K562 (cell line): ENCODE data around the gene PHF1. TPM values are rescaled to one million over a fixed set of nuclear protein-coding genes. Genes with fewer than 3 reads are reported as not detected.
A peak's percentile ranks its signal among the peaks of the same experiment; 100 is the strongest.

Experiments used
- ARID1B ChIP-seq: fragments of 450-650 bp; IDR thresholded peaks from 2 replicates; pipeline ENCODE4 v1.6.1; 2016; ENCODE audit warnings: antibody characterized with exemption, mild to moderate bottlenecking, inconsistent platforms
- GATAD2A ChIP-seq: fragments of 450-650 bp; IDR thresholded peaks from 2 replicates; pipeline ENCODE4 v1.6.1; 2017
- KDM5B ChIP-seq: fragments of 200-600 bp; sonication (generic); IDR thresholded peaks from 2 replicates; pipeline ENCODE4 v1.6.1; 2012; ENCODE audit warnings: low read depth, mild to moderate bottlenecking, moderate library complexity, low read length, control low read depth, inconsistent platforms; ENCODE audit not compliant: insufficient replicate concordance
- KLF6 ChIP-seq: fragments of 250-450 bp; sonication (Bioruptor Pico); IDR thresholded peaks from 2 replicates; pipeline ENCODE4 v1.4.0; 2020; ENCODE audit warnings: mild to moderate bottlenecking, moderate library complexity, borderline replicate concordance
- MECOM ChIP-seq: fragments of 250-450 bp; sonication (Bioruptor Pico); IDR thresholded peaks from 2 replicates; pipeline ENCODE4 v1.8.0; 2022; ENCODE audit warnings: inconsistent platforms
- NR2F6 ChIP-seq: fragments of 450-650 bp; formaldehyde crosslinking; IDR thresholded peaks from 2 replicates; pipeline ENCODE4 v1.4.0; 2020; ENCODE audit warnings: mild to moderate bottlenecking
- RAD21 ChIP-seq, 2 experiments: fragments of 250-450 bp in 1 of 2; fragments of 450-650 bp in 1 of 2; sonication (Bioruptor Pico) in 1 of 2; formaldehyde crosslinking in 1 of 2; IDR thresholded peaks in 1 of 2; conservative IDR thresholded peaks in 1 of 2; 2 replicates each; pipeline versions ENCODE4 v1.4.0 to v1.8.0; 2020 to 2022; ENCODE audit warnings: mild to moderate bottlenecking in 2 of 2, moderate library complexity in 1 of 2
- SREBF1 ChIP-seq: fragments of 150-350 bp; IDR thresholded peaks from 2 replicates; pipeline ENCODE4 v1.6.1; 2014; ENCODE audit warnings: antibody characterized with exemption, low read depth, low read length, borderline replicate concordance
- SUPT5H ChIP-seq: fragments of 450-650 bp; IDR thresholded peaks from 2 replicates; pipeline ENCODE4 v1.6.1; 2016
- TRIM24 ChIP-seq, 2 experiments: fragments of 450-650 bp; IDR thresholded peaks; 2 replicates each; pipeline ENCODE4 v1.6.1; 2016
- YBX1 ChIP-seq: fragments of 450-650 bp; IDR thresholded peaks from 2 replicates; pipeline ENCODE4 v1.7.1; 2016; ENCODE audit warnings: mild to moderate bottlenecking
- ZFP36 ChIP-seq: fragments of 150-350 bp; IDR thresholded peaks from 2 replicates; pipeline ENCODE4 v1.6.1; 2018; ENCODE audit warnings: low read length, low read depth; ENCODE audit not compliant: partially characterized antibody
- ZNF354B ChIP-seq: fragments of 250-450 bp; sonication (Bioruptor Pico); IDR thresholded peaks from 2 replicates; pipeline ENCODE4 v1.4.0; 2020
- ZNF384 ChIP-seq: IDR thresholded peaks from 2 replicates; pipeline ENCODE4 v1.6.1; 2012; ENCODE audit warnings: low read depth, low read length, improper control_type of control experiment
- ZNF79 ChIP-seq: fragments of 250-450 bp; sonication (Bioruptor Pico); IDR thresholded peaks from 2 replicates; pipeline ENCODE4 v1.4.0; 2020; ENCODE audit warnings: low read depth, mild to moderate bottlenecking, moderate library complexity
- polyA plus RNA-seq, 8 experiments: library from polyadenylated mRNA; depleted of rRNA in 4 of 8; stranded (reverse) in 5 of 8; unstranded in 3 of 8; fragments of >200 nt; fragmentation: Nextera tagmentation in 2 of 8; fragmentation: Illumina TruSeq in 1 of 8; extraction: Ambion mirVana in 2 of 8; extraction: Trizol in 1 of 8; gene quantifications; 2 replicates each; pipeline versions ENCODE4 v1.2.1 to v1.2.3, GENCODE V29; 2011 to 2014; ENCODE audit warnings: inconsistent platforms in 1 of 8, missing spikeins in 1 of 8
- total RNA-seq, 7 experiments: library from RNA; depleted of rRNA in 6 of 7; stranded (reverse); fragments of >200 nt in 6 of 7; fragmentation: Illumina TruSeq in 2 of 7; extraction: Trizol in 2 of 7; gene quantifications; 2 replicates each; pipeline versions ENCODE4 v1.2.1 to v1.2.3, GENCODE V29; 2011 to 2021; ENCODE audit warnings: low replicate concordance in 1 of 7
- TF ChIP-seq, protein P1 (sequence below): fragments of 250-450 bp; sonication (Bioruptor Pico); IDR thresholded peaks from 2 replicates; pipeline ENCODE4 v1.8.0; 2022; ENCODE audit warnings: moderate library complexity, mild to moderate bottlenecking, inconsistent platforms
- TF ChIP-seq, protein P2 (sequence below): fragments of 150-350 bp; conservative IDR thresholded peaks from 2 replicates; pipeline ENCODE4 v1.6.1; 2014; ENCODE audit warnings: low read length
- TF ChIP-seq, protein P3 (sequence below): fragments of 450-650 bp; formaldehyde crosslinking; IDR thresholded peaks from 2 replicates; pipeline ENCODE4 v1.4.0; 2022; ENCODE audit warnings: mild to moderate bottlenecking, moderate library complexity
- TF ChIP-seq, protein P4 (sequence below), 2 experiments: IDR thresholded peaks; 2 replicates each; pipeline ENCODE4 v1.6.1; 2011; ENCODE audit warnings: borderline replicate concordance in 1 of 2, control low read depth in 1 of 2, low read depth in 1 of 2, low read length in 1 of 2, mild to moderate bottlenecking in 1 of 2, mixed read lengths in 1 of 2, moderate library complexity in 1 of 2; ENCODE audit not compliant: insufficient read depth in 1 of 2, insufficient read length in 1 of 2, poor library complexity in 1 of 2, severe bottlenecking in 1 of 2; ENCODE audit errors: extremely low read depth in 1 of 2
- TF ChIP-seq, protein P5 (sequence below), 2 experiments: fragments of 250-450 bp in 1 of 2; fragments of 450-650 bp in 1 of 2; sonication (Bioruptor Pico) in 1 of 2; IDR thresholded peaks; 2 replicates each; pipeline versions ENCODE4 v1.6.1 to v1.8.0; 2016 to 2021; ENCODE audit warnings: mild to moderate bottlenecking in 2 of 2, moderate library complexity in 2 of 2, missing compliant biosample characterization in 1 of 2, missing genetic modification characterization in 1 of 2

The PHF1 gene
- total and polyA plus RNA-seq, 9 of the 15 experiments (the other 6 are each of a cell fraction or from before 2014, with no cell fraction given), result 3.7 to 64.2 (median 33.7) TPM

DNA sequence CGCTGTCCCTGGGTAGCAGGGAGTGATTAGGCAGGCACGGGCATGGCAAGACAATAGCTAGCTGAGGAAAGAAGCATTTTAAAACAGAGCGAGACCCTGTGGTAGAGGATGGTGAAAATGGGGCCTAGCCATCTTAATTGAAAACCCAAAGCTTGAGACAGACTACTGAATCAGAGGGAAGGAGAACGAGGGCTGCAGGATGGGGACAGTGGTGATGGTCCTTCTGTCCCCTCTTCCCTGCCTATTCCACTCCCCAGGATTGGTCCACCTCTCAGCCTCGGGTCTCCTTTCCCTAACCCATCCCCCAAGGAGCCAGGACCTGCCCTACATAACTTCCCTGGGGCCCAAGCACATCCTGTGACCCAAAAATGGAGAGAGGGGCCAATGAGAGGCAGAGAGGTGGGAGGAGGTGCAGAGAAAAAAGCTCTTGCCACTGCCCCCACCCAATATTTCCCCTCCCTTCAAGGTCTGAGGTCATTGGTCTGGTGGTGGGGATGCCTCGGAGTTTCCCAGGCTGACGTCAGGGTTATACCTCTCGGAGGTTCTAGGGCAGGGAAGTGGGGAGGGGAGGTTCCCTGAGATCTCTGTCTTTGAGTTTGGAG lies 8.0 kb downstream of the PHF1 start (continued):
- TF ChIP-seq, protein P1, sequence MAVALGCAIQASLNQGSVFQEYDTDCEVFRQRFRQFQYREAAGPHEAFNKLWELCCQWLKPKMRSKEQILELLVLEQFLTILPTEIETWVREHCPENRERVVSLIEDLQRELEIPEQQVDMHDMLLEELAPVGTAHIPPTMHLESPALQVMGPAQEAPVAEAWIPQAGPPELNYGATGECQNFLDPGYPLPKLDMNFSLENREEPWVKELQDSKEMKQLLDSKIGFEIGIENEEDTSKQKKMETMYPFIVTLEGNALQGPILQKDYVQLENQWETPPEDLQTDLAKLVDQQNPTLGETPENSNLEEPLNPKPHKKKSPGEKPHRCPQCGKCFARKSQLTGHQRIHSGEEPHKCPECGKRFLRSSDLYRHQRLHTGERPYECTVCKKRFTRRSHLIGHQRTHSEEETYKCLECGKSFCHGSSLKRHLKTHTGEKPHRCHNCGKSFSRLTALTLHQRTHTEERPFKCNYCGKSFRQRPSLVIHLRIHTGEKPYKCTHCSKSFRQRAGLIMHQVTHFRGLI (CRISPR knock-in tag), result 0 out of 2 replicates have a peak, but pooled peaks have one; percentile 24
- TF ChIP-seq, protein P2, sequence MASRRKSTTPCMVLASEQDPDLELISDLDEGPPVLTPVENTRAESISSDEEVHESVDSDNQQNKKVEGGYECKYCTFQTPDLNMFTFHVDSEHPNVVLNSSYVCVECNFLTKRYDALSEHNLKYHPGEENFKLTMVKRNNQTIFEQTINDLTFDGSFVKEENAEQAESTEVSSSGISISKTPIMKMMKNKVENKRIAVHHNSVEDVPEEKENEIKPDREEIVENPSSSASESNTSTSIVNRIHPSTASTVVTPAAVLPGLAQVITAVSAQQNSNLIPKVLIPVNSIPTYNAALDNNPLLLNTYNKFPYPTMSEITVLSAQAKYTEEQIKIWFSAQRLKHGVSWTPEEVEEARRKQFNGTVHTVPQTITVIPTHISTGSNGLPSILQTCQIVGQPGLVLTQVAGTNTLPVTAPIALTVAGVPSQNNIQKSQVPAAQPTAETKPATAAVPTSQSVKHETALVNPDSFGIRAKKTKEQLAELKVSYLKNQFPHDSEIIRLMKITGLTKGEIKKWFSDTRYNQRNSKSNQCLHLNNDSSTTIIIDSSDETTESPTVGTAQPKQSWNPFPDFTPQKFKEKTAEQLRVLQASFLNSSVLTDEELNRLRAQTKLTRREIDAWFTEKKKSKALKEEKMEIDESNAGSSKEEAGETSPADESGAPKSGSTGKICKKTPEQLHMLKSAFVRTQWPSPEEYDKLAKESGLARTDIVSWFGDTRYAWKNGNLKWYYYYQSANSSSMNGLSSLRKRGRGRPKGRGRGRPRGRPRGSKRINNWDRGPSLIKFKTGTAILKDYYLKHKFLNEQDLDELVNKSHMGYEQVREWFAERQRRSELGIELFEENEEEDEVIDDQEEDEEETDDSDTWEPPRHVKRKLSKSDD, result 0 out of 2 replicates have a peak, but pooled peaks have one; percentile 0
- 0 out of 2 replicates have a peak, but pooled peaks have one; percentile 3 for TF ChIP-seq ARID1B
- TF ChIP-seq SUPT5H, result 0 out of 2 replicates have a peak, but pooled peaks have one; percentile 24
- no peak for TF ChIP-seq YBX1
- 0 out of 4 replicates have a peak, but pooled peaks of 1 of the 2 experiments have one; percentile 1 for TF ChIP-seq RAD21 (CRISPR knock-in tag; conservative IDR thresholded peaks at IDR 0.05 in 1 of 2, IDR thresholded peaks at IDR 0.05 in 1 of 2)
- 0 out of 2 replicates have a peak, but pooled peaks have one; percentile 5 for TF ChIP-seq GATAD2A
- TF ChIP-seq ZFP36, result no peak
- no peak for TF ChIP-seq ZNF384
- peak; percentile 16 for TF ChIP-seq KDM5B
- TF ChIP-seq, protein P3, sequence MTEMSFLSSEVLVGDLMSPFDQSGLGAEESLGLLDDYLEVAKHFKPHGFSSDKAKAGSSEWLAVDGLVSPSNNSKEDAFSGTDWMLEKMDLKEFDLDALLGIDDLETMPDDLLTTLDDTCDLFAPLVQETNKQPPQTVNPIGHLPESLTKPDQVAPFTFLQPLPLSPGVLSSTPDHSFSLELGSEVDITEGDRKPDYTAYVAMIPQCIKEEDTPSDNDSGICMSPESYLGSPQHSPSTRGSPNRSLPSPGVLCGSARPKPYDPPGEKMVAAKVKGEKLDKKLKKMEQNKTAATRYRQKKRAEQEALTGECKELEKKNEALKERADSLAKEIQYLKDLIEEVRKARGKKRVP, result peak; percentile 35; the same call in 1 of the 2 replicates
- TF ChIP-seq TRIM24 (IDR thresholded peaks at IDR 0.05), result 0 out of 4 replicates have a peak, but pooled peaks of 1 of the 2 experiments have one; percentile 29
- no peak for TF ChIP-seq SREBF1
- no peak for TF ChIP-seq MECOM (CRISPR knock-in tag)
- TF ChIP-seq ZNF354B (CRISPR knock-in tag), result peak; percentile 47; the same call in 1 of the 2 replicates
- TF ChIP-seq ZNF79, result 0 out of 2 replicates have a peak, but pooled peaks have one; percentile 37
- TF ChIP-seq, protein P4, sequence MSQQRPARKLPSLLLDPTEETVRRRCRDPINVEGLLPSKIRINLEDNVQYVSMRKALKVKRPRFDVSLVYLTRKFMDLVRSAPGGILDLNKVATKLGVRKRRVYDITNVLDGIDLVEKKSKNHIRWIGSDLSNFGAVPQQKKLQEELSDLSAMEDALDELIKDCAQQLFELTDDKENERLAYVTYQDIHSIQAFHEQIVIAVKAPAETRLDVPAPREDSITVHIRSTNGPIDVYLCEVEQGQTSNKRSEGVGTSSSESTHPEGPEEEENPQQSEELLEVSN (IDR thresholded peaks at IDR 0.05; ENCODE audit: borderline replicate concordance in 1 of 2, extremely low read depth in 1 of 2, insufficient read depth in 1 of 2, insufficient read length in 1 of 2, low read depth in 1 of 2, low read length in 1 of 2, poor library complexity in 1 of 2, severe bottlenecking in 1 of 2), result peak in 1 of 2 experiments; percentile 13
- peak; percentile 77; the same call in 1 of the 2 replicates for TF ChIP-seq KLF6
- TF ChIP-seq, protein P5, sequence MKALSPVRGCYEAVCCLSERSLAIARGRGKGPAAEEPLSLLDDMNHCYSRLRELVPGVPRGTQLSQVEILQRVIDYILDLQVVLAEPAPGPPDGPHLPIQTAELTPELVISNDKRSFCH (CRISPR knock-in tag; IDR thresholded peaks at IDR 0.05), result no peak
- TF ChIP-seq, protein P5 (tag; IDR thresholded peaks at IDR 0.05), result 0 out of 2 replicates have a peak, but pooled peaks have one; percentile 7
- peak; percentile 49; the same call in 1 of the 2 replicates for TF ChIP-seq NR2F6 (CRISPR knock-in tag)
